Urothelium cell line (cell line): ENCODE data around the gene CUBN.

Experiments
- DNase-seq: peaks from one replicate; pipeline ENCODE4 v3.0.0; 2011; ENCODE audit warnings: low spot score, mixed read lengths
- FAIRE-seq: peaks from 2 replicates; lab custom pipeline; 2011; peaks lifted over from hg19 to GRCh38; lab: Jason Lieb, UNC

CUBN gene

GRCh38 chr10:17129741-17130140 lies at the start of gene CUBN:
Gene CUBN (minus strand): TSS chr10:17129811. CDS start chr10:17129765, 46 bp downstream.
- no peak for DNase-seq
- no peak for FAIRE-seq

DNA sequence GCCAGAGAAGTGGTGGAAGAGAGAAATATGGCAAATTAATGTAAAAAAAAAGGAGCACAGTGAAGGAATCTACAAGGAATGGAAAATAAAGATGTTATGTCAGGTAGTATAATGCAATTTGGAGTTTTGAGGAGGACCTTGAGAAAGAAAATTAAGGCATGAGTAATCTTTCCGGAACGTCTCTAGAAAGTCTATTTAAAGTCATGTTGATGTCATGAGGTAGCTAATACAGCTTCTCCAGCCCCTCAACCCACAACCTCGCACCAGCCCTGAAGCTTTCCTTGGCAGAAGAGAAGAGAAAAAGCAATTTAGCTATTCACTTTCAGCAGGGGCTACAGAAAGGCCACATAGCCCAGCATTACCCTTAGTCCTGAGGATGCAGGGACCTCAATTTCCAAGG lies 49.4 kb upstream of the CUBN start:
- FAIRE-seq, result no peak
- no peak for DNase-seq

- DNase-seq (no peak), FAIRE-seq (no peak)
Measured at GRCh38 chr10:17178006-17178405, 48.4 kb upstream of the CUBN start.

- FAIRE-seq (no peak), DNase-seq (no peak)
Measured at GRCh38 chr10:17177014-17177413, 47.4 kb upstream of the CUBN start.

DNA sequence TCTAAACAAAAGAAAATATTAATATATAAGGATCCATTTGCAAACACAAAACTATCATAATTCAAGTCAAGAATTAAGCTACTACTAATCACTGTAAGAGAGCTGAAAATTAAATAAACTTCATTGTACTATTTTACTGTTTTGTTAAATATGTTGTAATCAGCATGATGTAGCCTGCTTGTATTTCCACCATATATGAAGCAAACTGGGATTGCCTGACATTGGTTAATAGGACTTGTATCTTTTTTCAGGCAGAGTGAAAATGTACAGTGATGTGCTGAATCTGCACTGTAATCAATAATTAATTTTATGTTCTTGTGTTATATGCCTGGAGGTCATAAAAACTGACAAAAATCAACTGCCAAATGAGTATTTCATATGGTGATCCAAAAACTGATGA lies 46.5 kb upstream of the CUBN start:
- no peak for FAIRE-seq
- no peak for DNase-seq

- no peak for FAIRE-seq
- no peak for DNase-seq
Measured at GRCh38 chr10:17175551-17175950, 45.9 kb upstream of the CUBN start.

GRCh38 chr10:17174626-17175025 lies 45.0 kb upstream of the CUBN start:
- FAIRE-seq (no peak), DNase-seq (no peak)

- DNase-seq (no peak), FAIRE-seq (no peak)
Measured at GRCh38 chr10:17171141-17171641, 41.6 kb upstream of the CUBN start.

- no peak for FAIRE-seq
Measured at GRCh38 chr10:17169803-17170202, 40.2 kb upstream of the CUBN start.

DNA sequence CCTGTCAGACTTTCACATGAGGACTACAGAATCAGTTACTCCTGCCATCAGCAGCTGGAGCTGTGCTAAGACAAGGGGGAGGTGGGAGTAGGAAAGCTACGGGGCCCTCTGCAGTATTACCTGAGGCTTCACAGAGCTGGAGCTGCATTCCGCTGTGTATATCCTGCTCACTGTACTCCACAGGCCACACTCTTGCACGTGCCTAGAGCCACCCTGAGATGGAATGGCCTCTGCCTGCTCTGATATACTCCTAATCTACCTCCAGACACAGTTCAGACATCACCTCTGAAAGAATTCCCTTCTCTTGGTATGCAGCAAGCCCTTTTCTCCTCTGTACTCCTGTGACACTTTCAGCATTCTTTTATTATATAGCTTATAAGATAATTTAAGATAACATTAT lies 37.1 kb upstream of the CUBN start:
- FAIRE-seq, result no peak
- DNase-seq, result no peak

More at GRCh38 chr10:17169803-17170202, 40.2 kb upstream of the CUBN start:
- no peak for DNase-seq

- FAIRE-seq (no peak), DNase-seq (no peak)
Measured at GRCh38 chr10:17162828-17163227, 33.2 kb upstream of the CUBN start.

- no peak for DNase-seq
- no peak for FAIRE-seq
Measured at GRCh38 chr10:17161775-17162174, 32.2 kb upstream of the CUBN start.

- no peak for FAIRE-seq
- DNase-seq, result no peak
Measured at GRCh38 chr10:17157024-17157423, 27.4 kb upstream of the CUBN start.

DNA sequence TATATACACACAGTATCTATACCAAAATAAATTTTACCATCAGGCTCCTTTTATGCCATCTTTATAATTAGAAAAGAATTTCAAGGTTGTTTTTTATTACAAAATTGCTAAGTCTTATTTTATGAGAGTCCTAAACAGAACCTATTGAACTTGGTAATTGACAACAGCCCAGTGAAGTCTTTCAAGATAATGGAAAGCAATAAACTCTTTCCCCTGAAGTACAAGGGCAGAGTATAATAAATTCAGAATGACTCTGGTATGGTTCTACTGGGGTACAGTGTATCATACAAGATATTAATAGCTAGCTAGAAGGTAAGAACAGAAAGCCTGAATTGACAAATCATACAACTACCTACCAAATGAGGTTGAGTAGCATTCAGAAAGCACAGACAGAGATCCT lies 26.2 kb upstream of the CUBN start:
- FAIRE-seq (no peak), DNase-seq (no peak)

DNA sequence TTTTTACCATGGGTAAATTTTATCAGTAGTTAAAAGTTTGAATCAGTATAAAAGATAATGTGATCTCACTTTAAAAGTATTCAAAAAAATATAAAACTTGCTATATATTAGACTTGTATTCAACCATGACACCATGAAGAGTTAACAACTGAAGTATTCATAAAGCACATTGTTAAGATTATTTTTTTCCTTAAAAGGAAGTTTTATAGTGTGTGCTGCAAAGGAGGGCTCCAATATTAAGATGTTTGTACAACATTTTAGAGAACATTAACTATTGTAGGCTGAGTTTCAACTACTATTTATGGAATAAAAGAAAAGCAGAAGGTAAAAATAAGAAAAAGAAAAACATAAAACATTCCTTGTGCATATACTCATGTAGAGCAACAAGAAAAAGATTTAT lies 24.5 kb upstream of the CUBN start:
- no peak for DNase-seq
- no peak for FAIRE-seq

DNA sequence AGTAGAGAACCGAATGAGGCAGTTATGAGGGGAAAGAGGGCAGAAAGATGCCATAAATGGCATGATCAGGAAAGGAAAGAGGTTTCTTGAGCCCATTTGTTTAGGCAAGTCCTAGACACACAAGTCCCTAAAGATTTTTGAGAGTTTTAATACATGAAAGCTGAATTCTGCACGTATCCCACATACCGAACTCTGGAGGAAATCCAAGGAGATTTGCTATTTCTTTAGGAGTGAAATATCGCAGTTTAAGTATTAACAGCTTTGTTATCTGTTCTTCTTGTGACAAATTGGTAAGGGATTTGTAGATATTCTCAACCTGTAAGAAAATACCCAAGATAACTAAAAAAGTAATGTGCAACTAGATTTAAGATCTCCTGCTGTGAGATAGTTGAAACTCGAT lies 23.7 kb upstream of the CUBN start:
- no peak for DNase-seq
- no peak for FAIRE-seq

GRCh38 chr10:17151716-17152115 lies 22.1 kb upstream of the CUBN start:
- FAIRE-seq, result no peak
- no peak for DNase-seq

DNA sequence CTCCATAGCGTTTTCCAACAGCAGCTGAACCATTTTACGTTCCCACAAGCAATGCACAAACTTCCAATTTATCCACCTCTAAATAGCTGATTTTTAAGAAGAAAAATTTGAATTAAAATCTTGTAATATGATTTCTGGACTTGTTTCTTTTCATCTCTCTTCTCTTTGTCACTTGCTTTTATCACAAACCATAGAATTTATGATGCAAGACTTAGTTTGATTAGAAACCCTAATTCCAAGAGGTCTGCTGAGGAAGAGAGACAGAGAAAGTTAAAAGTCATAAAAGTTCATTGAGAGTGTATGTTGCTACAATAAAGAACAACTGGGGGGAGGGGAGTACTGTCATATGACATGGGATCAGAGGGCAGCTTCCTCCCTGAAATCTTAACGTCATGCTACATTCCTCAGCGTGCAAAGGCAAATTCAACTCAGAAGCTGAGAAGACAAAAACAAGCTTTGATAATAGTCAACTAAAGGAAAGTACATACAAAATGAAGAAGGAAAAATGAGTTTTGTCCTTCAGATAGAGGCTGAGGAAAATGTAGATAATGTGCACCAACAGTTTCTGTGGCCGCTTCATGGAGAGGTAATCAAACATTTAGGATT lies 18.4 kb upstream of the CUBN start:
- DNase-seq (no peak), FAIRE-seq (no peak)

DNA sequence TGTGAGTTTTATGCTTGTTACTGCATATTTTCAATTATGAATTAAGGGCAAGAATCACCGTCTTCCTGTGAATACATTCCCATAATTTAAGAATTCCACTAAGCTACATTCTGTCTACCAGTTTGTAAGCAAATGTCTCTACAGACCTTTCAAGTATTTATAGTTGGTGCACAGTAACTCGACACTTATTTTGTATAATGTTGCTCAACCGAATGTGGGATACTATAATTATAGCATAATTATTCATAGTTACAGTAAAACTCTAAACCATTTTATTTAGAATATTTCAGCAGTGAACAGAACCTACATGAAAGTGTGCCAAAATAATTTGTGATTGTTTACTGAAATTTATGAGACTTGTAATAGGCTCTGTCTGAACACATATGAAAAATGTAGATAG lies 17.3 kb upstream of the CUBN start:
- FAIRE-seq, result no peak

GRCh38 chr10:17145239-17145638 lies 15.6 kb upstream of the CUBN start:
- no peak for DNase-seq
- FAIRE-seq, result no peak

More for the DNA sequence above, 17.3 kb upstream of the CUBN start:
- no peak for DNase-seq

DNA sequence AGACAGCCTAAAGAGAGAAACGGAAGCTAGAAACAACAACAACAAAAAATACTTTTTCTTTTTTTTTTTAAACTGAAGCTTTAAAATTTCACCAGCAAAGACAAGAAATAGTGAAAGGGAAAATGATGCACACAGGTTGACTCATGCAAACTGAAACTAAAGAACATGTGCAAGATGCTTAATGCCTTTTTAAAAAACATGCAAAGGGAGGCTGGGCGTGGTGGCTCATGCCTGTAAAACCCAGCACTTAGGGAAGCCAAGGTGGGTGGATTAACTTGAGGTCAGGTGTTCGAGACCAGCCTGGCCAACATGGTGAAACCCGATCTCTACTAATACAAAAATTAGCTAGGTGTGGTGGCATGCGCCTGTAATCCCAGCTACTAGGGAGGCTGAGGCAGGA lies 15.1 kb upstream of the CUBN start:
- DNase-seq (no peak), FAIRE-seq (no peak)

DNA sequence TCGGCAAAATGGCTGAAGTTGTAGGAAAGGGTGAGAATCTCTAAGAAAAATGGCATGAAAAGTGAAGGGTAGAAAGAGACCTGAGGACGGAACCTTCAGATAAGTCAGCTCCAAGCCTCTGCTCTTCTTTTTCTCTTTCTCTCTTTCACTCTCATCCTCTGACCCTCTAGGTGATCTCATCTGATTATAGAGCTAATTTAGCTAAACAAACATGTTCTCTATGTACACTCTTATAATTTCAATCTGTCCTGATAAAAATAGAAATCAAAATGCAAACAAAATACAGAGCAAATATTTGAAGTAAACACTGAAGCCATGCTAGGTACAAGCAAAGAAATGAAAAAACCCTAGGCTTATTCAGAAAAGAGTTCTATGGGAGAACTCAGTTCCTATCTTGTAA lies 14.4 kb upstream of the CUBN start:
- FAIRE-seq (no peak), DNase-seq (no peak)

DNA sequence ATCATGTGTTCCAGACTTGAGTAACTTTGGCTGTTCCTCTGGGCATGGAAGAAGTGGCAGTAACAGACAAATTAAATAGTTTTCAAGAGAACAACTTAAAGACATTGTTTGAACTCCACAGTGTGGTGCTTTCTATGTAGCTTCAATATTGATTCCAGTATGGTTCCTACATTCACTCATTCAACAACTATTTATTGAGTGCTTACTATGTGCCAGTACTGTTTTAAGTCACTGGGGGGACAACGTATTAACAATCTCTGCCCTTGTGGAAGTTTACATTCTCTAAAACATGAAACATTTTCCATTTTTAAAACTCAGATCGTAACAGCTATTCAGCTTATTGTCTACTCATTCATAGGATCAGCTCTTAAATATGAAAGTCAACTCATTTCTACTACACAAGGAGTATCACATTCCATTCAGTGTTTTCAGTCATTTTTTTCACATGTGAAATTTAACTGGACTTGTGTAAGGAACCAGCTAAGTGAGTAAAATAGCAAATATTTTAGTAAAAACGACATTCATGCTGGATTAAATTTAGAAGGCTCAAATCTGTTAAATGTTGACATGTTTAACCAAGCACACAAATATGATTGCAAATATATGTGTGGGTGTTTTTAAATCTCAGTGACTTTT lies 13.6 kb upstream of the CUBN start:
- DNase-seq, result no peak
- FAIRE-seq, result no peak
